ENCODE measurements around the gene PLA1A. TPM values are rescaled to one million over a fixed set of nuclear protein-coding genes. Genes with fewer than 3 reads are reported as not detected.
A peak's percentile ranks its signal among the peaks of the same experiment; 100 is the strongest.

PLA1A gene
- total and polyA plus RNA-seq, 10 of the 15 experiments (the other 5 are each of a cell fraction or from before 2014, with no cell fraction given), result 2.9 to 106 (median 4.8) TPM

DNA sequence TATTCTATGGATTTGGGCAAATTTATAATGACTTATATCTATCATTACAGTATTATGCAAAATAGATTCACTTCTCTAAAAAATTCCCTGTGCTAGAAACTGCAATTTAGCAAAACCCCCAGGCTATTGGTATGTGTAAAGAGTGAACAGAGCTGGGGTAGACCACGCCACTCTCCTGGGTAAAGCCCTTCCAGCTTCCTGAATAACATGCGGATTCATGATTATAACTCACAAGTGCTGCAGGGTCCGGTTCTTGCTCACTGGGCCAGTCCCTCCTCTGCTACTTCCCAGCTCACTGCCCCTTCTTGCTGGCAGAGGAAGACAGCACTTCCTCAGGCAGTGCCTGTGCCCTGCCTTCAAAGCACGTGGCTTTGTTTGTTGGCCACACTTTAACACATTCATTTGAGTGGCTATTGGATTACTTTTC lies 42.4 kb upstream of the PLA1A start (continued):
- TF ChIP-seq SREBF2 (IDR thresholded peaks at IDR 0.05; ENCODE audit: low read length) (no peak), CBX5 (IDR thresholded peaks at IDR 0.05; ENCODE audit: low read depth) (0 out of 2 replicates have a peak, but pooled peaks have one; percentile 23), BACH1 (IDR thresholded peaks at IDR 0.05; ENCODE audit: borderline replicate concordance) (peak; percentile 31; the same call in 1 of the 2 replicates), ETV6 (conservative IDR thresholded peaks at IDR 0.05 in 1 of 2, IDR thresholded peaks at IDR 0.05 in 1 of 2; ENCODE audit: borderline replicate concordance in 1 of 2, low read depth in 1 of 2) (no peak), GABPA (IDR thresholded peaks at IDR 0.05; ENCODE audit: low read depth) (no peak), ZNF622 (IDR thresholded peaks at IDR 0.05) (no peak), SUZ12 (IDR thresholded peaks at IDR 0.05; ENCODE audit: unreplicated experiment) (no peak), RUNX3 (IDR thresholded peaks at IDR 0.05; ENCODE audit: low read length) (peak; percentile 22; the same call in 1 of the 2 replicates), FOXK2 (IDR thresholded peaks at IDR 0.05) (no peak), PML (IDR thresholded peaks at IDR 0.05; ENCODE audit: low read length) (peak; percentile 57; the same call in 1 of the 2 replicates), MEF2B (IDR thresholded peaks at IDR 0.05; ENCODE audit: partially characterized antibody, poor library complexity, severe bottlenecking) (no peak)
- TF ChIP-seq, protein P1, sequence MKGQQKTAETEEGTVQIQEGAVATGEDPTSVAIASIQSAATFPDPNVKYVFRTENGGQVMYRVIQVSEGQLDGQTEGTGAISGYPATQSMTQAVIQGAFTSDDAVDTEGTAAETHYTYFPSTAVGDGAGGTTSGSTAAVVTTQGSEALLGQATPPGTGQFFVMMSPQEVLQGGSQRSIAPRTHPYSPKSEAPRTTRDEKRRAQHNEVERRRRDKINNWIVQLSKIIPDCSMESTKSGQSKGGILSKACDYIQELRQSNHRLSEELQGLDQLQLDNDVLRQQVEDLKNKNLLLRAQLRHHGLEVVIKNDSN (IDR thresholded peaks at IDR 0.05; ENCODE audit: borderline replicate concordance, extremely low read length, insufficient read depth, low read depth, low read length), result no peak
- TF ChIP-seq, protein P2, sequence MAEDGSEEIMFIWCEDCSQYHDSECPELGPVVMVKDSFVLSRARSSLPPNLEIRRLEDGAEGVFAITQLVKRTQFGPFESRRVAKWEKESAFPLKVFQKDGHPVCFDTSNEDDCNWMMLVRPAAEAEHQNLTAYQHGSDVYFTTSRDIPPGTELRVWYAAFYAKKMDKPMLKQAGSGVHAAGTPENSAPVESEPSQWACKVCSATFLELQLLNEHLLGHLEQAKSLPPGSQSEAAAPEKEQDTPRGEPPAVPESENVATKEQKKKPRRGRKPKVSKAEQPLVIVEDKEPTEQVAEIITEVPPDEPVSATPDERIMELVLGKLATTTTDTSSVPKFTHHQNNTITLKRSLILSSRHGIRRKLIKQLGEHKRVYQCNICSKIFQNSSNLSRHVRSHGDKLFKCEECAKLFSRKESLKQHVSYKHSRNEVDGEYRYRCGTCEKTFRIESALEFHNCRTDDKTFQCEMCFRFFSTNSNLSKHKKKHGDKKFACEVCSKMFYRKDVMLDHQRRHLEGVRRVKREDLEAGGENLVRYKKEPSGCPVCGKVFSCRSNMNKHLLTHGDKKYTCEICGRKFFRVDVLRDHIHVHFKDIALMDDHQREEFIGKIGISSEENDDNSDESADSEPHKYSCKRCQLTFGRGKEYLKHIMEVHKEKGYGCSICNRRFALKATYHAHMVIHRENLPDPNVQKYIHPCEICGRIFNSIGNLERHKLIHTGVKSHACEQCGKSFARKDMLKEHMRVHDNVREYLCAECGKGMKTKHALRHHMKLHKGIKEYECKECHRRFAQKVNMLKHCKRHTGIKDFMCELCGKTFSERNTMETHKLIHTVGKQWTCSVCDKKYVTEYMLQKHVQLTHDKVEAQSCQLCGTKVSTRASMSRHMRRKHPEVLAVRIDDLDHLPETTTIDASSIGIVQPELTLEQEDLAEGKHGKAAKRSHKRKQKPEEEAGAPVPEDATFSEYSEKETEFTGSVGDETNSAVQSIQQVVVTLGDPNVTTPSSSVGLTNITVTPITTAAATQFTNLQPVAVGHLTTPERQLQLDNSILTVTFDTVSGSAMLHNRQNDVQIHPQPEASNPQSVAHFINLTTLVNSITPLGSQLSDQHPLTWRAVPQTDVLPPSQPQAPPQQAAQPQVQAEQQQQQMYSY (CRISPR knock-in tag; IDR thresholded peaks at IDR 0.05), result no peak
- TF ChIP-seq, protein P3, sequence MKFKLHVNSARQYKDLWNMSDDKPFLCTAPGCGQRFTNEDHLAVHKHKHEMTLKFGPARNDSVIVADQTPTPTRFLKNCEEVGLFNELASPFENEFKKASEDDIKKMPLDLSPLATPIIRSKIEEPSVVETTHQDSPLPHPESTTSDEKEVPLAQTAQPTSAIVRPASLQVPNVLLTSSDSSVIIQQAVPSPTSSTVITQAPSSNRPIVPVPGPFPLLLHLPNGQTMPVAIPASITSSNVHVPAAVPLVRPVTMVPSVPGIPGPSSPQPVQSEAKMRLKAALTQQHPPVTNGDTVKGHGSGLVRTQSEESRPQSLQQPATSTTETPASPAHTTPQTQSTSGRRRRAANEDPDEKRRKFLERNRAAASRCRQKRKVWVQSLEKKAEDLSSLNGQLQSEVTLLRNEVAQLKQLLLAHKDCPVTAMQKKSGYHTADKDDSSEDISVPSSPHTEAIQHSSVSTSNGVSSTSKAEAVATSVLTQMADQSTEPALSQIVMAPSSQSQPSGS (IDR thresholded peaks at IDR 0.05; ENCODE audit: low read length), result 0 out of 2 replicates have a peak, but pooled peaks have one; percentile 19

Data from GM12878 (cell line).